SIG-M5 (cell line): ENCODE results near the gene SLCO4A1.

Source experiments
- DNase-seq: peaks from one replicate; lab custom pipeline; 2025; lab: John Stamatoyannopoulos, UW

Gene SLCO4A1

DNA sequence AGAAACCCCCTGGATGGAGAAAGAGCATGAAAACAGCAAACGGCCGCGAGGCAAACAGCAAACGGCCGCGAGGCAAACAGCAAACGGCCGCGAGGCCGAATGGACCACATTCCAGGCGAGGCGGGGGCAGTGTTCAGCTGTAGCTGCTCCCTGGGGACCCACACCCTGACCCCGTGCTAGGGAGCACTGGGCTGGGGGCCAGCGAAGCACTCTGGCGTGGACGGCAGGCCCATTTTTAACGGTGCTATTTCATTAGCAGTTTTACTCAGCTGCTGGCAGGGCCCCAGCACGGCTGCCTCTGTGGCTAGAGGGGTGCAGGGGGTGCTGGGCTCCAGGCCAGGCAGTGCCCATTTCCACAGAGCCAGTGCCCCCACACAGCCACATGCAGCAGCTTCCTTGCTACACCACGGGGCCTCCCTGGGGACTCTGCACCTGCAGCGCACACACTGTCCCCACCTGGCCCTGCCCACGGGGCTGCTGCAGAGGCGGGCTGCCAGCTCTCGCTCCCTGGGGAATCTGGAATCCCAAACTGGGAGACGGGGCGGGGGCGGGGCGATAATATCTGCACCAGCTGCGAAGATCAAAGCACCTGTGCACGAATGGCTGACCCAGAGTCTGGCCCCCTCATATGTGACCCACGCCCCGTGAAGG lies 35.6 kb upstream of the SLCO4A1 start:
- DNase-seq = no peak

DNA sequence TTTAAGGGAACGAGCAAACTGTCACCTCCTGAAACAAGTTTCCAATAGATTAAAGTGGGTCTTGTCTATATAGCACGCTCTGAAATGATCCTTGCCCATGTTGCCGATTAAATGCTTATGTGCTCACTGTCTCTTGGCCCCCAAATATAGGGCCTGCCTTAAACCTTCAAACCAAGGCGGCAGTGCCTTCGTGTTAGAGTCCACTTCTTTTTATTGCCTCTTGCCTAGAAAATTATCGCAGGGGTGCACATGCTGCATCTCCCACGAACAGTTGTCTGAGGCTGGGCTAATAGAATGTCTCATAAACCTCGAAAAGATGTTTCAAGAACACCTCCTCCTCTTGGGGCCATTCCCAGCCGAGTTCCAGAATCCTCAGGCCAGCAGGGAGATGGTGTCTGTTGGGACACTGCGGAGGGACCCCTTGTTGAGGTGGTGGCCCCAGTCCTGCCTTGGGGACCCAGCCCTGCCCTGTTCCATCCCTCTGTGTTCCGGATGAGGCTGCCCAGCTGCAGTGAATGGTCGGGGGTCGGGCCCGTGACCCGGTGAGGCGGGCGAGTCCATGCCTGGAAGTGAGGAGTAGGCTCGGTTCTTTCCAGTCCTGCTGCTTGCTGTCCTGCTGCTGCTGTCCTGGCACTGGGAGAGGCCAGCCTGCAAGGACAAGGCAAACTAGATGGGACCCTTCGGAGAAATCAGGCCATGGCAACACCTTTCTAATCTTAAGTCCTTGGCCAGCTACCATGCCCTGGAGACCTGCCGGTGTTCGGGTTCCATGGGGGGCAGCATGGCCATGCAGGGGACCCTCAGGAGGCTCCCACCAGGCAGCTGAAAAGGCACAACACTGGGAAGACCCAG lies 34.7 kb upstream of the SLCO4A1 start:
- no peak for DNase-seq

DNA sequence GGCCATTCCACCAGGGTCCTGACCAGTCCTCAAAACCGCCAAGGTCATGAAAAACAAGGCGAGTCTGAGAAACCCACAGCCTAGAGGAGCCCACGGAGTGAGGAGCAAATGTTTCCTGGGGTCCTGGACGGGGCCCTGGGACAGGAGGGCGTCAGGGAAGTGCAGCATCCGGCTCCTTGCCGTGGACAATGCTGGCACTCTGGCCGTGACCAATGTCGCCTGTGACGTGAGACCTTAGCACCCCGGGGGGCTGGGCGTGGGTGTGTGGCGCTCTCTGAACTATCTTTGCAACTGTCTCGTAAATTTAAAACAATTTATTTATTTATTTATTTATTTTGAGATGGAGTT lies 34.1 kb upstream of the SLCO4A1 start:
- no peak for DNase-seq

DNA sequence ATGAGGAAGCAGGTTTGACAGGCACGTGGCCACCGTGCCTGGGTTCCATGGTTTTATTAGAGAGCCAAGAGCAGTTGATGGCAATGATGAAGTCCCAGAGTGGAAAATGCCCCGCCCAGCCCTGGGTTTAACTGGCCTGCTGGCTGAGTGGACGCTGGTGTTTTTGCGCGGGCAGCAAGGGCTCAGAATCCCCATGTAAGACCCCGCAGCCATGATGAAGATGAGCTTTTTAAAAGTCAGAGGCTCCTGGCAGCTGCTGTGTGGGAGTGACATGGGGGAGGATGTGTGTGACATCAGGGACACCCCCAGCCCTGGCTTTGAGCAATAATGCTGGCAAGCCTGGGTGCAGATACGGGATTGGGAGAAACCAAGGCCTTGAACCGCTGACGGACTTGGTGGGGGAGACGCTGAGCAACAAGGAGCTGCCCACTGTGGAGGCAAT lies 33.0 kb upstream of the SLCO4A1 start:
- DNase-seq = no peak

- DNase-seq = no peak
Observed at GRCh38 chr20:62609811-62610757, 32.2 kb upstream of the SLCO4A1 start.

GRCh38 chr20:62611012-62611411 lies 31.3 kb upstream of the SLCO4A1 start:
- no peak for DNase-seq

GRCh38 chr20:62611819-62612218 lies 30.5 kb upstream of the SLCO4A1 start:
- DNase-seq = no peak

DNA sequence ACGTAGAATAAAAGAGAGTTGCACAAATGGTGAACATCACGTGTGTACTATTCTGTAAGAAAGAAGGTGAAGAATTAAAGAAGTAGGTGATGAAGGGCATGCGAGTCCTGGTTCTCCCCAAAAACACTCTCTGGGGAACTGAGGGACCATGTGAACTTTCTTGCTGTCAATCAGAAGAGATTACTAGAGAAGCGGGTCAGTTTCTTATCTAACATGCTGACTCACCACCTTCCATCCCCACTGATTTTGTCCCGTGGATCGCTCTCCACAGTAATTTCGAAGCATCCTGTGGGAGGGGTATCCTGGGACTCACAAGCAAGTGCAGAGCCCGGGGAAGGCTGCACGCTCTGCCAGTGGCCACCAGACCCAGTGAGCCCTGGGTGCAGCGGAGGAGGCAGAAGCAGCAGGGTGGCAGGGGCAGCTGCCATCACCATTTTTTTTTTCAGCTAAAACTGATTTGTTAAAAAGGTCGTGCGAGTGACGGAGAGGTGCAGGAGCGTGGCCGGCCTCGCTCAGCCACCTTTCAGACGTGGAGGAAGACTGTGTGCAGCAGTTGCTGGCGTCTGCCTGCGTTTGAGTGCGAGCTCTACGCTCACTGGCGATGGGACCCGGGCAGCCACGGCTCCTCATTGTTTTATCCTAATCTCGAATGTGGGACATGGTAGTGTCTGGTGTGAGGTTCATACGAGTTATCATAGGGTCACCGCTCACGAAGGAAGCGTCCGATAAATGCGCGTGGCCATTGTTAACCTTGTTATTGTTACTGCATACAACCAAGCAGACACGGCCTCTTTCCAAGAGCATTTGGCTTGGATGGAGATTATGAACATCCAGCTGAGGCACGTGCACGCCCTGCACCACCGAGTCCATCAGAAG lies 28.0 kb upstream of the SLCO4A1 start:
- DNase-seq = no peak

GRCh38 chr20:62614961-62615680 lies 27.2 kb upstream of the SLCO4A1 start:
- DNase-seq = no peak

DNA sequence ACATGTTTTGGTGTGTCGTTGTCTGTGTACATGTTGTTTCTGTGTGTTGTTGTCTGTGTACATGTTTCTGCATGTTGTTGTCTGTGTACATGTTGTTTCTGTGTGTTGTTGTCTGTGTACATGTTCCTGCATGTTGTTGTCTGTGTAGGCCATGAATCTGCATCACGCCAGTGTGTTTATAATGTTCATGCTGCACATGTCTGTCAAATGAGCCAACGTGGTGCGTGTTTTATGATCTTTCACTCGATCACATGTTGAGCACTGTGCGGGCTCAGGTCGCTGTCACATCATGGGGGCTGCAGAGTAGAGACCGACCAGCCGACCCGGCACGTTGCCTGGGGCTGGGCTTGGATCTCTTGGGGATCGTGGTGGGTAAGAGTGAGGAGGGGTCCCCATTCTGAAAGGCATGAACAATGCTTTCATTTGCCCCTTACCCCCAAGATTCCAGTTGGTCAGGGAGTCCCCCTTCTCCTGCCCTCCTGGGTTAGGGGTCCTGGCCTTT lies 26.5 kb upstream of the SLCO4A1 start:
- DNase-seq = no peak

DNA sequence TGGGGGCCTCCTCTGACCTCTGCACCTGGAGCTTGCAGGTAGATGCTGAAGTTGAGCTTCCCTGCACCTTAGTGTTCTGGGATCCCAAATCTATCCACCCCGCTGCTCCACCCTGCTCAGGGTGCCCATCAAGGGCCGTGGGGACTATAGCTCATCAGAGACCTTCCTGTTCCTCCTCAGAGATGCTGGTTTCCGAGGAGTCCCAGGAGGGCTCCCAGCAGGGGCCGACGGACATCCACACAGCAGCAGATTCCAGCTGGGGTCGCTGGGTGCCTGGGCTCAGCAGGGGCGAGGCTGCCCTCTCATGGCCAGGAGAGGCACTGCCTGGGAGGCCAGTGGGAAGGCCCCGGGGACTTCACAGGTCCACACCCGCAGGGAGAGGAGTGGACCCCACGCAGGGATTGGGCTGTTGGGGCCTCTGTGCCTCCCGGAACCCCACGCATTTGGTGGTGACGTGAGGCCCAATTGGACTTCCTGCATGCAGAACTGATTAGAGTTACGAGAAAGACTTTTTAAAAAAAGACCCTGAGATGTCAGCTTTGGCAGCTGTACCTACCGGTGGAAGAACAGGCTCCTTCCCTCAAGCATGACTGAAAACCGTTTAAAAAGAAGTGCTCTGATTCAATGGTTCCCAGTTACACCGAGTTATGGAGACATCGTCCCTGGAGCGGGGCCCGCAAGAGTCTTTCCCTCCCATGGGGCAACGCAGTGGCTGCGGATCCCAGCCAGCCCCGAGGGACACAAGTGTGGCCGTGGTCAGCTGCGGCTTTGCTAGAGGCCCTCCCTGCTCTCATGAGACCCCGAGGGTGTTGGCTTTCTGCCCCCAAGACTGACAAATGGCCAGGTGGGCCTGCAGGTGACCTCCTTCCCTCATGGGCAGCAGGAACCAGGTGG lies 25.3 kb upstream of the SLCO4A1 start:
- no peak for DNase-seq

GRCh38 chr20:62617711-62618483 lies 24.4 kb upstream of the SLCO4A1 start:
- no peak for DNase-seq

GRCh38 chr20:62618611-62619529 lies 23.4 kb upstream of the SLCO4A1 start:
- no peak for DNase-seq

DNA sequence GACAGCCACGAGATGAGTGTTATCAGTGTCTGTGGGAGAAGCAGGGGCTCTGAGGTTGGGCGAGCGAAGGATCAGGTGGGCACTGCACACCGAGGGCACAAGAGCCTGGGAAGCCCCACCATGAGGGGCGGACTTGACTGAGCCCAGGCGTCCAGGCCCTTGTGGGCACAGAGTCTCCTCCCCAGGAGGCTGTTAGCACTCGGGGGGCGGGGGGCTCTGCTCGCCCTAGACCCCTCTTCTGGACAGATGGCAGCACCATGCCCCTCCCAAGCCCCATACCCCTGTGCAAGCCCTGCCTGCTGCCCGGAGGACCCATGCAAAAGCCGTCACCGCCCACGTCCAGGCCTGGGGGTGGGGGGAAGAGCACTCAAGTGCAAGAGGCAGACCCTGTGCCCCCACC lies 21.7 kb upstream of the SLCO4A1 start:
- DNase-seq = no peak

DNA sequence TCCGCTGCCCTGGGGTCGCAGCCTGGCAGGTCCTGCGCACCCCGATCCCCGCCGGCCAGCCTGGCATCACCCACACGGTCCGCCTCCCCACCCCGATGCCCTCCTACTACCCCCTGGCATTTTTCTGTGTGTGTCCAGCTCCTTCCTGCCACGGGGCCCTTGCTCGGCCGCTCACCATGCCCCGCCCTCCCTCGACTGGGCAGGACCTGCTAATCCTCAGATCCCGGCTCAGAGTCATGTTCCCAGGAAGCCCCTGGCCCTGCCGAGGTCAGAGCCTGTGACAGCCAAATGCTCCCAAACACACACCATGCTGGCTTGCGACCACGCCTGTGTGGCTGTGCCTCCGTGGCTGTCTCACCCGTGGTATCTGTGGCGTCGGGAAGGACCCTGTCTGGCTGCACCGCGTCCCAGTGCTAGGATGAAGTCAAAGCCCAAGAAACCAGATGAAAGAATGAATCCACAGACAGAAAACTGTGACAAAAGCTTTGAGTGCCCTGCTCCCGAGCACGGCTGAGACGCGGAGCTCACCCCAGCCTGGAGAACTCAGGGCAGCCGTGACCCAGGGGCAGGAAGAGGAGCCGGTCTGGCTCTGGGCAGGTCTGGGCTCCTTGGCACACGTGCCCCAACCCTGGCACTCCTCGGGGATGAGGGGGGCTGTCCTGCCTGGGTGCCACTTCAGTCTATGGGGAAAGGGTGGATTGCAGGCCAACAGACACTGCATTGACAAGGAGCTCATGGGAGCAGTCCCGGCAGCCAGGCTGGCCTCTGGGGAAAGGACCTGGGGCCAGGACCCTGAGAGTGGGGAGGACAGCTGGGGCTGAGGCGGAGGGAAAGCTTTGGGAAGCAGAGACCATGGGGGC lies 20.8 kb upstream of the SLCO4A1 start:
- DNase-seq = no peak

DNA sequence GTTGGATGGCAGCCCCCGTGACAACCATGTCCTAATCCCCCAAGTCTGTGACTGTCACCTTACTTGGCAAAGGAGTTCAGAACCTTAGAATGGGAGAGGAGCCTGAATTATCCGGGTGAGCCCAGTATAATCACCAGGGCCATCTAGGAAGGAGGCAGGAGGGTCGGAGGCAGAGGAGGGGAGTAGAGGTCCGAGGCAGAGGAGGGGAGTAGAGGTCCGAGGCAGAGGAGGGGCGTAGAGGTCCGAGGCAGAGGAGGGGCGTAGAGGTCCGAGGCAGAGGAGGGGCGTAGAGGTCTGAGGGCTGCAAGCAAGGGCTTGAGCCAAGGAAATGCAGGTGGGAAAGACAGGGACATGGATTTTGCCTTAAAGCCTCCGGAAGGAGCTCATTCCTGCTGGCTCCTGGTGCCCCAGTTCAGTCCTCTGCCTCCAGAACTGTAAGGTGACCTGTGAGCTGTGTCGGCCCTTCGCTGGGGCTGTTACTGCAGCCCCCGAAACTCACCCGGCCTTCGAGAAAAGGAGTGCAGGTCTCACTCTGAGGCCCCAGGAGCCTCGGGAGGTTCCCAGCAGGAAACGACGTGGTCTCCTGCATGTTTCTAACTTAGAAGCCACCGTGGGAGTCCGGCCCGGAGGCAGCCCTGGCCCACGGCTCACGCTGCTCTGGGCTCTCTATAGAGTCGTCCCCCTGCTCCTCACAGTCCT lies 20.0 kb upstream of the SLCO4A1 start:
- DNase-seq = no peak
